HUES48 (cell line): Measurements from ENCODE around the gene UGT1A4.

Experiments used
- H3K27ac ChIP-seq: one replicate; pipeline ENCODE4 v1.7.0; 2013; ENCODE audit warnings: low read depth, low read length, inconsistent platforms
- H3K27me3 ChIP-seq: 2 replicates; pipeline ENCODE4 v1.6.1; 2013; ENCODE audit warnings: mild to moderate bottlenecking, low read length; ENCODE audit not compliant: control insufficient read depth, insufficient read depth
- H3K36me3 ChIP-seq: 2 replicates; pipeline ENCODE4 v1.6.1; 2013; ENCODE audit warnings: low read length; ENCODE audit not compliant: control insufficient read depth, insufficient read depth
- H3K4me1 ChIP-seq: 2 replicates; pipeline ENCODE4 v1.6.1; 2013; ENCODE audit warnings: mild to moderate bottlenecking, low read length; ENCODE audit not compliant: control insufficient read depth, insufficient read depth
- H3K4me3 ChIP-seq: 2 replicates; pipeline ENCODE4 v1.5.1; 2013; ENCODE audit warnings: mild to moderate bottlenecking, low read depth, low read length
- H3K9ac ChIP-seq: 2 replicates; pipeline ENCODE4 v1.6.1; 2013; ENCODE audit warnings: mild to moderate bottlenecking, low read depth, low read length, moderate library complexity
- H3K9me3 ChIP-seq: 2 replicates; pipeline ENCODE4 v1.6.1; 2013; ENCODE audit warnings: low read length; ENCODE audit not compliant: control insufficient read depth, insufficient read depth

UGT1A4 gene

DNA sequence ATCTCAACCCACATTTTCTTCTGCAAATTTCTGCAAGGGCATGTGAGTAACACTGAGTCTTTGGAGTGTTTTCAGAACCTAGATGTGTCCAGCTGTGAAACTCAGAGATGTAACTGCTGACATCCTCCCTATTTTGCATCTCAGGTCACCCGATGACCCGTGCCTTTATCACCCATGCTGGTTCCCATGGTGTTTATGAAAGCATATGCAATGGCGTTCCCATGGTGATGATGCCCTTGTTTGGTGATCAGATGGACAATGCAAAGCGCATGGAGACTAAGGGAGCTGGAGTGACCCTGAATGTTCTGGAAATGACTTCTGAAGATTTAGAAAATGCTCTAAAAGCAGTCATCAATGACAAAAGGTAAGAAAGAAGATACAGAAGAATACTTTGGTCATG is 49.5 kb downstream of the UGT1A4 start:
- Histone ChIP-seq H3K36me3 (no peaks in the 10 kb centered on the region), H3K9ac (no peak overlapping the region), H3K27ac (no peak overlapping the region), H3K4me3 (no peak overlapping the region), H3K9me3 (no peaks in the 10 kb centered on the region), H3K4me1 (no peaks in the 10 kb centered on the region), H3K27me3 (no peaks in the 10 kb centered on the region)

GRCh38 chr2:233769260-233769659 is 50.7 kb downstream of the UGT1A4 start:
- H3K4me3 ChIP-seq: no peak overlapping the region
- no peaks in the 10 kb centered on the region for H3K4me1 ChIP-seq
- H3K9ac ChIP-seq: no peak overlapping the region
- H3K9me3 ChIP-seq: no peaks in the 10 kb centered on the region
- no peaks in the 10 kb centered on the region for H3K27me3 ChIP-seq
- H3K36me3 ChIP-seq: no peaks in the 10 kb centered on the region
- no peak overlapping the region for H3K27ac ChIP-seq

DNA sequence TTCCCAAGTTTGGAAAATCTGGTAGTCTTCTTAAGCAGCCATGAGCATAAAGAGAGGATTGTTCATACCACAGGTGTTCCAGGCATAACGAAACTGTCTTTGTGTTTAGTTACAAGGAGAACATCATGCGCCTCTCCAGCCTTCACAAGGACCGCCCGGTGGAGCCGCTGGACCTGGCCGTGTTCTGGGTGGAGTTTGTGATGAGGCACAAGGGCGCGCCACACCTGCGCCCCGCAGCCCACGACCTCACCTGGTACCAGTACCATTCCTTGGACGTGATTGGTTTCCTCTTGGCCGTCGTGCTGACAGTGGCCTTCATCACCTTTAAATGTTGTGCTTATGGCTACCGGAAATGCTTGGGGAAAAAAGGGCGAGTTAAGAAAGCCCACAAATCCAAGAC is 53.6 kb downstream of the UGT1A4 start:
- Histone ChIP-seq H3K27ac (no peak overlapping the region), H3K9me3 (peaks cover 13% of the 10 kb centered on the region), H3K4me1 (no peaks in the 10 kb centered on the region), H3K4me3 (no peak overlapping the region), H3K27me3 (no peaks in the 10 kb centered on the region), H3K9ac (no peak overlapping the region), H3K36me3 (no peaks in the 10 kb centered on the region)

- Histone ChIP-seq H3K4me1 (no peaks in the 10 kb centered on the region), H3K36me3 (no peaks in the 10 kb centered on the region), H3K27me3 (no peaks in the 10 kb centered on the region), H3K4me3 (no peak overlapping the region), H3K9ac (no peak overlapping the region), H3K27ac (no peak overlapping the region), H3K9me3 (peaks cover 17% of the 10 kb centered on the region)
Observed at GRCh38 chr2:233772583-233772982, 54.0 kb downstream of the UGT1A4 start.

GRCh38 chr2:233773854-233774253 is 55.3 kb downstream of the UGT1A4 start:
- Histone ChIP-seq H3K9me3 (peaks cover 17% of the 10 kb centered on the region), H3K27ac (no peak overlapping the region), H3K4me3 (no peak overlapping the region), H3K36me3 (no peaks in the 10 kb centered on the region), H3K27me3 (no peaks in the 10 kb centered on the region), H3K9ac (no peak overlapping the region), H3K4me1 (no peaks in the 10 kb centered on the region)

- Histone ChIP-seq H3K4me3 (no peak overlapping the region), H3K9ac (no peak overlapping the region), H3K27ac (no peak overlapping the region), H3K36me3 (no peaks in the 10 kb centered on the region), H3K9me3 (peaks cover 24% of the 10 kb centered on the region), H3K4me1 (no peaks in the 10 kb centered on the region), H3K27me3 (no peaks in the 10 kb centered on the region)
Observed at GRCh38 chr2:233775414-233775813, 56.9 kb downstream of the UGT1A4 start.

DNA sequence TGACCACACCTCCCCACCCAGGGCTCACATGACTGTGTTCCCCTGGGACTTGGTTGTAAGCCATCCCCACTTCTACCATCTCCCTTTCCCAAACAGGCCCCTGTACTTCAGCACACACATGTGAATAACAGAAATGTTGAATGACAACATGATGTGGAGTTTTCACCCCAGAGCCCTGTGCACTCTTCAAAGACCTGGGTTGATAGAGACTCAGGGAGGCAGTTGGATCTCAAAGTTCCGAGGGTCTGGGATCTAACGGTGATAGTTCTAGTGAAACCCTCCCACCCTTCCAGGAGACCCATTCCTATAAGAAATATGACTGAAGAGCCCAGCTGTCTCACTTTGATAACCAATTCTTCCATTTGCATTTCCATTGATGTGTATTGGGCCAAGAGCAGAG is 59.5 kb downstream of the UGT1A4 start, which contains the start of gene MROH2A:
Gene MROH2A (plus strand): TSS at position 301 of the 400 bp plus-strand sequence. CDS start 1,029 bp downstream, outside the sequence.
- Histone ChIP-seq H3K4me1 (no peaks in the 10 kb centered on the region), H3K4me3 (no peak within 1 kb of the TSS), H3K27ac (no peak within 1 kb of the TSS), H3K27me3 (no peaks in the 10 kb centered on the region), H3K9me3 (peaks cover 26% of the 10 kb centered on the region), H3K36me3 (no peaks in the 10 kb centered on the region), H3K9ac (no peak within 1 kb of the TSS)

DNA sequence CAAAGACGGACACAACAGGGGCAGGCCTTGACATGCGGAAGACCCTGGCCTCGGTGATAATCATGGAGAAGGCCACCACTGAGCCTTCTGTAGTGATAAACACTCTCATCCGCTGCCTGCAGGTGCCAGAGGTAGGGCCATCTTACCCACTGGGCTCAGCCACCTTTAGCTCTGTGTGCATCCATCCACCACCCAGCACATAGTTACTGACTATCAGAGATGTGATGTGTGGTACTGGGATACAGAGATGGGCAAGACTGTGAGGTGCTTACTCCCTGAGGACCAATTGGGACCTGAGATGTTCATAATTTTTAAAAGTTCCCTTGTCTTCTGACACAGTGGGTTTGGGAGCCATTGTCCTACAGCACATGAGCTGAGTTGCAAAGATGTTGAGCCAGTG is 61.2 kb downstream of the UGT1A4 start:
- no peak overlapping the region for H3K9ac ChIP-seq
- H3K36me3 ChIP-seq: no peaks in the 10 kb centered on the region
- no peaks in the 10 kb centered on the region for H3K27me3 ChIP-seq
- no peaks in the 10 kb centered on the region for H3K4me1 ChIP-seq
- peaks cover 26% of the 10 kb centered on the region for H3K9me3 ChIP-seq
- H3K27ac ChIP-seq: no peak overlapping the region
- H3K4me3 ChIP-seq: no peak overlapping the region

GRCh38 chr2:233780771-233781170 is 62.2 kb downstream of the UGT1A4 start:
- no peaks in the 10 kb centered on the region for H3K27me3 ChIP-seq
- H3K4me3 ChIP-seq: no peak overlapping the region
- no peak overlapping the region for H3K9ac ChIP-seq
- H3K4me1 ChIP-seq: no peaks in the 10 kb centered on the region
- H3K27ac ChIP-seq: no peak overlapping the region
- H3K9me3 ChIP-seq: peaks cover 21% of the 10 kb centered on the region
- no peaks in the 10 kb centered on the region for H3K36me3 ChIP-seq

DNA sequence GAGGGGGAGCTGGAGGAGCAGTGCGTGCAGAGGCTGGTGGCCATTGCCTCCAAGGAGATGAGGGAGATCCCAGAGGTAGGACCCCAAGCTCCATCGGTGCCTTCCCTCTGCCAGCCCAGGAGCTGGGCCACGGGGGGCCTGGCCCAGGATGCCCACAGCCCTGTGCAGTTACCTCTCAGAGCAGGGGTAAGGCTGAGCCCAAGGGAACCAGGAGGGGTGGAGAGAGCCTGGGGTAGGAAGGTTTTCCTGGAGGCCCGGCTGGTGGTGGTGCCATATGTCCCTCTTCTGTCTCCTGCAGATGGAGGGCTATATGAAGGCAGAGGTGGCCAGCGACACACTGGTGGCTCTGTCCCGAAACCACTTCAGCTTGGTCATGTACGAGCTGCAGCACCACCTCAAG is 71.0 kb downstream of the UGT1A4 start:
- no peaks in the 10 kb centered on the region for H3K27me3 ChIP-seq

DNA sequence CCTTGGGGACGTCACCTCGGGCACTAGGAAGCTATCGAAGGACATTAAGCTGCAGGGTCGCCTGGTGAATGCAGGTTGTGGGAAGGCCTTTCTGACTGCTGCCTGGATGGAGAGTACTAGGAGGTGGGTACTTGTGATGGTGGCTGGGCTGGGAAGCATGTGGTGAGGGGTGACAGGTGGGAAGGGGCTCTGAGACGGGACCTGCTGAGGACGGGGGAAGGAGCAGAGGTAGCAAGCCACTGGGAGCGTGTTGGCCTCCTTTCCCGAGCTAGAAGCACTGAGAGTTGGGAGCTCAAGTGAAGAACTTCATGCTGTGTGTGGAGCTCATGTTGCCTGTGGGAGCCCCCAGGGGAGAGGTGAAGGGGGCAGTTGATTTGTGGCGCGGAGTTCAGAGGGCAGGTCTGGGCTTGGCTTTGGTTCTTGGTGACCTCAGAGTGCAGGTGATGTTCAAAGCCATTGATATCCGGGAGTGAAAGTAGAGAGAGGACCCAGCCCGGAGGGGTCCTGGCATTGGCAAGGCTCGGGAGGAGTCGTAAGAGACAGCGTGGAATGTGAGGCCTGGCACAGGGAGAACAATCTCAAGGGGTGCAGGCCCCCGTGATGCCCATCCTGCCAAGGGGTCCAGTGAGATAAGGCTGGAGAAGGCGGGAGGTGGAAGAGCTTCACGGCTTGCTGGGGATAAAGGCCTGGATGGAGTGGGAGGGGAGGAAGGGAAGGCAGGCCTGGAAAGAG is 72.8 kb downstream of the UGT1A4 start:
- no peaks in the 10 kb centered on the region for H3K27me3 ChIP-seq
- no peak overlapping the region for H3K27ac ChIP-seq

More for the DNA sequence above, 71.0 kb downstream of the UGT1A4 start:
- Histone ChIP-seq H3K9ac (no peak overlapping the region), H3K4me1 (no peaks in the 10 kb centered on the region), H3K4me3 (no peak overlapping the region), H3K36me3 (no peaks in the 10 kb centered on the region), H3K9me3 (no peaks in the 10 kb centered on the region; the same call in 1 of the 2 replicates), H3K27ac (no peak overlapping the region)

More for the DNA sequence above, 72.8 kb downstream of the UGT1A4 start:
- Histone ChIP-seq H3K9me3 (no peaks in the 10 kb centered on the region), H3K9ac (no peak overlapping the region), H3K4me1 (no peaks in the 10 kb centered on the region), H3K4me3 (no peak overlapping the region), H3K36me3 (no peaks in the 10 kb centered on the region)
